Testis (tissue), 2 donors: ENCODE results near the gene MIB2.

Source experiments
- CTCF ChIP-seq, 3 experiments: fragments of 450-650 bp in 2 of 3; fragments of 200-600 bp in 1 of 3; sonication (generic) in 1 of 3; IDR thresholded peaks; one replicate each; pipeline ENCODE4 v1.5.1; 2016 to 2019; ENCODE audit warnings: antibody characterized with exemption in 3 of 3, mild to moderate bottlenecking in 2 of 3, moderate library complexity in 1 of 3
- POLR2A ChIP-seq: fragments of 450-650 bp; IDR thresholded peaks from one replicate; pipeline ENCODE4 v1.6.1; 2017; ENCODE audit warnings: antibody characterized with exemption, mild to moderate bottlenecking, moderate library complexity

- no peak for TF ChIP-seq POLR2A
- no peak for TF ChIP-seq CTCF (IDR thresholded peaks at IDR 0.05)
Observed at GRCh38 chr1:1599935-1600860, 15.1 kb upstream of the MIB2 start, which contains the start of gene FNDC10.
